GM21619 (cell line): ENCODE measurements around the gene FRMD4B.

Experiments
- ATAC-seq: cut with Tn5 transposase; IDR thresholded peaks from one replicate; pipeline ENCODE4 v1.9.1; 2021; ENCODE audit not compliant: unreplicated experiment

FRMD4B gene

DNA sequence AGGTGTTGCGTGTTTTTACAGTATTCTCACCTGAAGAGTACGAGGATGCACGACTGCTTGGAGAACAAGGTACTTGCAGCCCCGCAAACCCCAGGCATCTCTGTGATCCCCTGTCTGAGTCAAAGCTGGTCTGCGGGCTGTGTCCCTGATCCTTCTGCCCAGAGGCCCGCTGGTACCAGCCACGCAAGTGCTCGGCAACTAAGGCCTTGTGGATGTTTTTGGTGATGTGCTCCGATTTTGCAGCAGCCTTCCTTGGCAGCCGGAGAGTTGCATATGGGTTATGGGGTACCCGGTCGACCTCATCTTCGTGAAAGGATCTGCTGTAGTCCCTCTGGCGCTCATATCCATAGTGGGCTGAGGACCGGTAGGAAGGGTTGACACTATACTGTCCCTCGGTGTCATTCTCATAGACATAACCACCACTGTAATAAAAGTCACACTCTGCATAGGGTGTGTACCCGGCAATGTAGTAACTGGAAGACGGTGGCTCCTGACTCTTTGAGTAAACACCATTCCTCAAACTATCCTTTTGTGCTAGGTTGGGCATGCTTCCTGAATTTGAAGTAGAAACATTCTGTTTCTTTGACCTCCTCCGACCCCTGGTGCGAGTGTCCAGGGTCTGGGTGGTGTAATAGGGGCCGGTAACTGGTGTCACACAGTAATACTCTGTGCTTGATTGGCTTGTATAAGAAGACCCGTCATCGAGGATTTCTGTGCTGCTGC, 204.9 kb downstream of the FRMD4B start:
- no peak for ATAC-seq

DNA sequence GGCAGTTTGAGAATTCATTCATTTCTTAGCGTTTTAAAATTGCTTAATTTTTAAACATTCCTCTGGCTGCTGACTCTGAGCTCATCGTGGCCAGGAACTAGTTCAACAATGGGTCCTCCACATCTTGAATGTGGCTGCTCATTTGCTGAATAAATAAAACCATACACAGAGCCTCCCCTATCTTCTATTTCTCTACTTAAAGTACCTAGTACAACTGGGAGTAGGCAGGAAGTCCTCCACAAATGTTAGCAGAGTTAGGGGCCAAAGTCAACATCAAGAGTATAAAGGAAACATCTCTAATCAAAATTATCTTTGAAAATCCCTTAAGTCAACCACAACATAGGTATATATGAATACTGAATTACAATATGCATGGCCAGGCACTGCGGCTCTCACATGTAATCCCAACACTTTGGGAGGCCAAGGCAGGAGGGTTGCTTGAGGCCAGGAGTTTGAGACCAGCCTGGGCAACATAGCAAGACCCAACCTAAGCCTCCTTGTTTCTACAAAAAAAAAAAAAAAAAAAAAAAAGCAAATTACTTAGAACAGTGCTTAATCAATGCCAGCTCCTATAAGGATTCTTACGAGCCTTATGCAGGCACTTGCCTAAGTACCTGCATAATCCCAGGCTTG, 206.0 kb downstream of the FRMD4B start:
- no peak for ATAC-seq

DNA sequence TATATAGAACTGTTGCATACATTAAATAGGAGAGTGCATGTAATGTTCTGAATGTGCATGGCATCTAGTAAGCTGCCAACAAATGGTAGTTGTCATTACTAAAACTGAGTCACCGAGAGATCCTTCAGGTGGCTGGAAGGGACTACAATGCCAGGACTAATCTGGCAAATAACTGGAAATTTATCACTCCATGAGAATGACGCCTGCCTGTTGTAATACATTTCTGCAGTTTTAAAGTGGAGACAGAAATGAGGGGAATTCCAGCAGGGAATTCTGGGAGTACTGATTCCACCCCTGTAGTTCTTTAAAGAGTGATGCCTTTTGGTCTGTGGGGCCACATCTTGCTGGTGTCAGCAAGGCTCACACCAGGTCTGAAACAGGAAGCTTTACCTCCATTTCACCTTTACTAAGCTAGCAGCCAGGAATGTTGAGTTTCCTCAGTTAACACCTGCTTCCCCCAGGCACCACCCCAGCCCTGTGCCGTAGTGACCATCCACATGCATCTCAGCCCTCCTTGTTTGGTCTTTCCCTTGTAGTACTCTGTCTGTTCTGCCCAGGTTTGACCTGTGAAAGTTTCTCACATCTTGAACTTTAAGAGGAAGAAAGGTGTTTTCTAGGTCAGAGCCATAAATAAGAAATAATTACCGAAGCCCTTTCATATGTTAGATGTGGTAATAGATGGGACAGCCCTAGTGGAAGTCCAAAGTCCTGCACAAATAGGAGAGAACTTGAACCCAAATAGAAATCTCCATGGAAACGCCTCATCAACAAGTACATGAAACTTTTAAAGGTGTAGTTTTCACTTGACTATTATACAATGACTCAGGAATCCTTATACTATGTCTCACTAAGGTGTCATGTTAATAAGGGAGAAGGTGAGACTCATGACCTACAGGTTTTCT, 206.8 kb downstream of the FRMD4B start:
- ATAC-seq, result no peak

DNA sequence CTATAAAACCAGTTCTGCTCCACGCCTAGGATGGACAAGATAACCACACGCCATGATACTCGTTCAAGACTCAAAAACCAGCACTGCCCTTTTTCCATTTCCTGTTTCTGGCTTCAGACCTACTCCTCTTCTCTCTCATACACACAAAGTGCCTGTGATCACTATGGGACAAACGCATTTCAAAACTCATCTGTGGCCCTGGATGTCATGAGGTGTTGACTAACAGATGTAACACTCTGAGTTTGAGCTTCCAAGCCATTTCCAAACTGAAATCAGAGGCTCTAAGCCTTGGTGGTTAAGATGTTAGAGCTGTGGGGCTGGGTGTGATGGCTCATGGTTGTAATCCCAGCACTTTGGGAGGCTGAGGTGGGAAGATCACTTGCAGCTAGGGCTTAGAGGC, 207.8 kb downstream of the FRMD4B start:
- ATAC-seq, result no peak

DNA sequence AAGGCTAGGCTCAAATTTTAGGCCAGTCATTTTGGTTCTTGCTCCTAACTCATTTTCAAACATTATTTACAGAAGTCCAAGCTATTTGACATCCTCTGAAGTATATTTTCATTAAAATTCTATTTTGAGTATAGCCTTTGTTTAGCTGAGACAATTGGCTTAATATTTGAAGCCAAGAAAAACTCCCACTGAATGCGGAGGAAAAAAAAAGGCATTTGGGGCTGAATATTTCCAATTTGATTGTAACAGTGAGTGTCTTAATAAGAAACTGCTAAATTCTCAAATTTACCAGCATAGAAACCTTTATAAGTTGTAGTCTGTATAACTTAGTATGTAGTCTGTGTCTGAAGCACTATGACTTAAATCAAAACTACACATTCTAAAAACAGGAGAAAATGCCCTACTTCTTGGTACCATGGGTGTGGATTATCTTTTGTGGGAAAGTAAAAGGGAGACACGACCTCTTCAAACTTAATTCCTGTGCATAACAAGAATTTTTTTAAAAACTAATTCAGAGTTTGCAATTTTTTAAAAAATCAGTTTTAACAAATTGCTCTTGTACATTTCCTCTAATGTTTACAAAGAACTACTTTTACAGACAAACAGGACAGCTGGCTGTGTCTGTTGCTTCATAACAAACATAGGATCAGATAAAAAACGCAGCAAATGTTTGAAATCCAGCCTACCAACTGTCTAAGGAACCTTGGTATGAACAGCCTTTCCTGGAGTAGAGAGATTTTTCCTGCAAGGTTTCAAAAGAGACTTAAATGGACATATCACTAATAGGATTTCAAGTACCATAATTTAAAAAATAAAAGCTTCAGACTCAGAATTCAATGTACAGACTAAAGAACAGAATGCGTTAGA, 210.8 kb downstream of the FRMD4B start:
- ATAC-seq, result no peak

DNA sequence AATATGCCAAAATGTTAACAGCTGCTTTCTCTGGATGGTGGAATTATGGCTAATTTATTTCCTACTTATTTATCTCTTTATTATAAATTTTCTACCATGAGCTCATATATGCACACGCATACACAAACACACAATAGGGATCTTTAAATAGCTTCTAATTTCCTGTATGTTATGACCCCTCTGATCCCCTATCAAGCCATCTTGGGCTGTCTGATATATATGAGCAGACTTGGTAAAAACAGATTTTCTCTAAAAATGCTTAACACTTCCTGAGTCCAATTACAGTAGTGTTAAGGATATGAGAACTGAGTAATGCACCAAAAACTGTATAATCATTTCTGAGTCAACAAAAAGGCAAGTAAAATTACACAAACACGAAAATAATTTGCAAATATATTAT, 211.4 kb downstream of the FRMD4B start:
- no peak for ATAC-seq

DNA sequence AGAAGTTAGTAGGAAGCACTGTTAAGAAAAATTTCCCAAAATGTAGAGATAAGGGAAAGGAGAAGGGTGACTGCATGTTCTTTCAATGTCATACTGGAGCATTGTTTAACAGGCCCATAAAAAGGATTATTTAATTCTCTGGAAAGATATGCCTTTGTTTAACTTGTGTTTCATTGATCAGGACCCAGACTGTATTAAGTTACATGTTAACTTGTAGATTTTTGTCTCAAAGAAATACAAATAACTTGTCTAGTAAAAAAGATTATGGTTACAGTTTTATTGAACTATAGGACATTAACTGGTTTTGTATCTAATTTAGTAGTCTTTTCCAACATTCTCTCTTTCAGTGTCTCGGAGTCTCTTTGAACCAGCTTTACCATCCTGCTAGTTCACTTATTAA, 213.8 kb downstream of the FRMD4B start:
- no peak for ATAC-seq

DNA sequence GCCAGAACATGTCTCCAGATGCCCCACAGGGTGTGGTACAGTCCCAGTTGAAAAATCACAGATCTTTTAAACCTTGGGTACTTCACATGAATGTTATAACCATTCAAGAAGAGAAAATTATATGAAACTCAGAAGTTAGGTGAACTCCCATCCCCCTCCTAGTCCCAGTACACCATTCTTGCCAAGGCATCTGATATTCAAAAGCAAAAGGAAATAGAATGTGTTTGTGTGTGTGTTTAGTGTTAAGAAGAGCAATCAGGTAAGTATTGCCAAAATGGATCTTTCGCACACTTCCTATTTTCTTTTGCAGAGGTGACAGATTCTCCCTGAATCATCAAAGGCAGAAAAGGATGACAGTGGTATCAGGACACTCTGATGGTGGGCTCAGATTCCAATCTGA, 219.4 kb downstream of the FRMD4B start:
- no peak for ATAC-seq

DNA sequence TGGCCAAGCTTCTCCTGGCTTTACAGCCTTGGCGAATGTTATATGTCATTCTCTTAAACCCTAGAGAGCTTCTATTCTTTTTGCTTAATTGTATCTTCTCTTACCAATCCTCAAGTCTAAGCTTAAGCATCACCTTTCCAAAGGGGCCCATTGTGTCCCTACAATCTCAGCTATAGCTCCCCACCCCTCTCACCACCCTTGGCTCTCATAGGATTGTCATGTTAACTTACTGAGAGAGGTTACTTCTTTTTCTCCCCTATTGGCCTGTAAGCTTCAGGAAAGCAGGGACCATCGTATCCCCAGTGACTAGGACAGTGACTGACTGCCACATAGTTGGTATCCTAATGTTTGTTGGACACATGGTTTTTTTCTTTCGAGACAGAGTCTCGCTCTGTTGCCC, 220.1 kb downstream of the FRMD4B start:
- ATAC-seq, result no peak

DNA sequence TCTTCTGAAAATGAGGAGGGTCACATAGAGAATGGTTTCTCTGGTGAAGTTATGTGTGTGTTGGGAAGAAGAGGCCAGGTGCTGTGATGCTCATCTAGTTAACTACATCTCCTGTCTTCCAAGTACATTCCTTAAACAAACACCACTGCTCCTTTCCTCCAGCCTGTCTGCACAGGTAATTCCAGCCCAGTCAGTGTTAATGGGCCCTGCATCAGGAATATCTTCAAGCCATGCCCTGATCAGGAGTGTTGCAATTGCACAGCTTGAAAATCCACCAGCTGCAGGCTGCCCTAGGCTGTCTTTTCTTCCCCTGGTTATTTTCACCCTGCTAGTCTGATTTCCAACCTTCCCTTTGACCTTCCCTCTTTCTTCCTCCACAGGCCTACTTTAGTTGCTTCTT, 221.6 kb downstream of the FRMD4B start:
- ATAC-seq, result no peak

DNA sequence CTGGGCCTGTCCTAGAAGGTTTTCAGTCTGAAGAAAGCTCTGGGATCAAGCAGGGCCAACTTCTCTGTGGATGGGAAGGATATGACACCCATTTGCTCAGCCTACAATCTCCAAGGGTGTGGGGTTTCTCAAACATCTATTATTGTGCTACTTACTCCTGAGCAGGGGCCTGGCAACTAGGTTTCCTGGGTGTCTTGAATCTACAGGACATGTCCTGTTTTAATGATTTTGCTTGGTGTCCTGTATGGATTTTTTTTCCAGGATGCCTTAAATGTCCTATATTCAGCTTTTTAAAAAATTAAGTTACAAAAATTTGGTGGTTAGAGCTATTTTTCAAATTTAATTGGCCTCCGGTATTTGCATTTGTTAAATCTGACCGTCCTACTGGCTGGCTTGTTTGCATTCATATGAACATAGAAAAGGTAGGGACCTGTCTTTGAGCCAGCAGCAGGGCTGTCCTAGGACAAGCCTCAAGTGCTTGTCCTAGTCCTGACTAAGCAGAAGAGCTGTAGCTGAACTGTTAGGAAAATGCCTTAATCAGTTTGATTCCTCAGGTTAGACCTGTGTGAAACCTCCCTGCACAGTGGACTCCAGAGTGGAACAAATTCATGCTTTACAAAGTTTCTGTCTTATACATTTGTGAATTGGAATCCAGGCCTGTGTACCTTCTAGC, 223.4 kb downstream of the FRMD4B start:
- ATAC-seq, result no peak

DNA sequence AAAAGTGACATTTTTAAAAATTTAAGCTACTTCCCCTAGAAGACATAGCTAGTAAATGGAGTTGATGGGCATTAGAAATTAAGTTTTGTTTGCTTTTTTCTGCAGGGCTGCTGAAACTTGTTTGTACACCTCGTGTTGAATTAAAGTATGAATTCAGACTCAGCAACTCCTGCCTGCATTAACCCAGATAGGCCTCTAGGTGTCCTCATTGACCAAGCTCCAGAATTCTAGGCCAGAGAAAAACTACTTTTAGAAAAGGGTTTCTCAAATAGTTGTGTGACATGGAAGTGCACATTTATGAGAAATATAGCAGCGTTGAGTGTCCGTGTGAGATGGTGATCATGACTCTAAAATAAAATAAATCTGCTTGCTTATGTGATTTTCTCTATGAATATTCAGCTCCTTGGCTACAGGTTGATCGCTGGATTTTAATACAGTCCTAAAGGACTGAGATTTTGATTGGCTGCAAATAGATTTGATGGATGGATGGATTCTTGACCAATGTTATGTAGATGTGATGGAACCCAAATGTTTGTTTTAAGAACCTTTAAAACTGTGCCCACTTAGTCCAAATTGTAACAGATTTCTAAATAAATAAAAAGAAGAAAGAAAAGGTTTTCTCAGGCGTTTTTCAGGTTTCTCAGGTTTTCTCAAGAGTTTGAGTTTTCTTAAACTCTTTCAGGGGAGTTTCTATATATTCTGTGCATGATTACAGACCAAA, 224.1 kb downstream of the FRMD4B start:
- no peak for ATAC-seq

DNA sequence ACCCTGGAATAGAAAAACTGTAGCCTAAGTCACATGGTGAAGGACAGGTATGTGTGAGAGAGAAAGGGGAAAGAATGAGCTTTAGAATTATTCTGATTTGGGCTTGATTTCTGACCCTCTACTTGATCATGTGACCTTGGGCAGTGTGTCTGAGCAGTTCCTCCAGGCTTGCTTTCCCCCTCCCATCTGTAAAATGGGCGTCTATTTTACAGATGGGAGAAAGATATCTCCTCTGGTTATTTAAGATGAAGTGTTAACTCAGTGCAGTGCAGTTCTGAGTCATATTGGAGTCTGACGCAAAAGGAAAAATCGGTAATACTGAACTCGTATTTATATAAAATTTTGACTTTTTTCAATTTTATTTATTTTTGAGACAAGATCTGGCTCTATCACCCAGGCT, 225.4 kb downstream of the FRMD4B start:
- no peak for ATAC-seq

DNA sequence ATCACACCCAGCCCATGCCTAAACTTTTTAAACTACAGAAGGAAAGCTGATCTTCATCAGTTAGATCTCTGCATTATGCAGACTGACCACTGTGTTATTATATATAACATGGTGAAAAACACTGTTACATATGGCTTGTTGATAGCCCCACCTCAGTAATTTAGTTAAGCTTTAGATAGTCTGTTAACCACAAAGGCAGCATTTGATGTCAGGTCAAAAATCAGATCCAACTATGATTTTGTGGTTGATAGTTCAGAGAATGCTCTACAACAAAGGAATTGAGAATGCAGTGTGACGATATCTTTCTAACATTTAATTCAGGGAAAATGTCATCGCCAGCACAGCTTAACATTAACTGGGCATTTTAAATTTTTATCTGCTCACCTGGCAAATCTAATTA, 225.8 kb downstream of the FRMD4B start:
- no peak for ATAC-seq

DNA sequence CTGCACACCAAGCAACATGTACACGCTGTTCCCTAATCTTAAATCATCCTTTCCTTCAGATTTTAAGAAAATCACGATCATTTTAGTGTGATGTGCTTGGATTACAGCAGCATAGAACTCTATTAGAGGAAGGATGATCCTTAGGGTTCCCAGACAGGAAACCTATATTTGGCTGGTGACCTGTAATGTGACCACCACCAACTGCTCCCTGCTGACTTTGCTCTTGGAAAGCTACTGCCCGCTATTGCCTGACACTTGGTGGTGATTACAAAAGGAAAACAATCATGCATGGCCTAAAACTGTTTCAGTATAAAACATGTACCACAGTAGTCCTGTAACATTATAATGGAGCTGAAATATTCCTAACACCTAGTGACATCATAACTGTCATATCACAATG, 236.3 kb downstream of the FRMD4B start:
- ATAC-seq, result no peak

DNA sequence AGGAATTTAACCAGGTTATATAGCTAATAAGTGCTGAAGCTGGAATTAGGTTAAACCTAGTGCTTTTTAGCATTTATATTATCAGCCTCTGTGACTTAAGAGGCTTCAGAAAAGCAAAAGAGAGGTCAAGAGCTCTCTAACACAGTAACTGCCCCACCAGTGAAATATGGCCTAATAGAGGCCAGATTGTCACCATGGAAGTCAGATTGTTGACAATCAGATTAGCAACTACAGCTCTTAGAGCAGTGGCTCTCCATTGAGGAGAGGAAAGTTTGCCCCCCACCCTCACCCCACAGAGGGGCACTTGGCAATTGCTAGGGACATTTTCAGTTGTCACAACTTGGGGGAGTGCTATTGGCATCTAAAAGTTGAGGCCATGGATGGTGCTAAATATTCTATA, 240.2 kb downstream of the FRMD4B start:
- no peak for ATAC-seq

DNA sequence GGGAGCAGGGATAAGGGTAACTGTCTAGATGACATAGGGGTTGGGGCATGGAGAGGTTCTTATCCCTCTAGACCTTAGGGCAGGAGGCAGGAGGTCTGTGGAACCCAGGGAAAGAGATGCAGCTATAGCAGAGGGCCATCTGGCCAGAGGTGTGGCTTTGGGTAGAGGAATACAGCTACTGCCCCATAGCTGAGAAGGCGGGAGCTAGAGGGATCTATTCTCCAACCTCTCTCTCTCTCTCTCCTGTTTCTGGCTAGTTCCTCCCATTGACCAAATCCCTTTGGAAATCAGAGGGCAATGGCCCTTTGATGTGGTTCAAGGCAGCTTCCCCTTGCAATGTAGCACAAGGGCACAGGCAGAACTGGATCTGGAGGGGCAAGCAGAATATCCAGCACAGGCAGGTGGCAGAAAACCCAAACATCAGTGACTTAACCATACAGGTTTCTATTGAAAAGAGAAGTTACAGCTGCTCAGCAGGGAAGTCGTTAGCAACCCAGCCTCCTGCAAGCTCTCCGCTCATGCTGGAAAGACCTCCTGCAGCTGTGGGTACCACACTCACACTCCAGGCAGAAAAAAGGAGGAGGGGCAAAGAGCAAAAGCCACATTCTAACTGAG, 241.2 kb downstream of the FRMD4B start:
- ATAC-seq, result no peak

DNA sequence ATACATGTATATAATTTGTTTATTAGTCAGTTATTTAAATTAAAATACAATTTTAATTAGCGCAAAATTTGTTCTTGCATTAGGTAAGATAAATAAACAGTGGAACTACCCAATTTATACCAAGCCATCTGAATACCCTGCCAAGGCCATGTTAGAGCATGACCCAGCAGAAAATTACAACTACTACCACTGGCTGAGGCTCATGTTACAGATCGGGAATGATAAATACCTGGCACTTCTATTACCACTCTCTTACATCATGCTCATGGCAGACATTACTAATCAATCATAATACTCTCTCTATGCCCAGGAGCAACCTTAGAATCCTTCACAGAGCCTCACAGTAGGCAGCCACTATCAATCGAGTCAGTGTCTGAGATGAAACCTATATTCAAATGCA, 242.3 kb downstream of the FRMD4B start:
- no peak for ATAC-seq

DNA sequence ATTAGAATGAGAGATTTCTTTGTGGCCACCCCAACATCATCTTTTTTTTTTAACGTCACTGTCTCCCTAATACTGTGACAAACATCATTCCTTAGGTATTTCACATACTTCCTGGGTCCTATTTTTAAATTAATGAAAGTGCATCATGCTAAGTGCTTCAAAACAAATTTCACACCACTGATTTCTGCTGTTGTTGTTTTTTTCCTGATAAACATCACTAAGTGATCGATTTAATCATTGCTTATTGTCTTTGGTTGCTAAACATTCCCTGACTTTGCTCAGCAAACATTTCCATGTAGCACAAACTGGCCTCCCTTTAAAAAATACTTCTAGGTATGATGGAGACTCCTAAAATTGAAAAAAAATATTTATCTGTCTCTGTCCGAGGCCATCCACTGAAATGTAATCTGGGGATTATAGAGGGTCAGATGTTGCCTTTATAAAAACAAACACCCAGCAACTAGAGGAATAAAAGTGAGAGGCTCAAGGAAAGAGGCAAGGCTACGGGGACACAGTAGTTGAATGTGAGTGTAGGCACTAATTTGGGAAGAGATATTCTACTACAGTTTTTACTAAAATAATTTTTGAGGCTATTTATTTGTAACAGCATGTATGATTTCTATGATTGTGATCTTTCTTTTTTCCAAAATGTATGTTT, 243.0 kb downstream of the FRMD4B start:
- ATAC-seq, result no peak
